ENCODE results near the gene STX8. TPM values are rescaled to one million over a fixed set of nuclear protein-coding genes. Genes with fewer than 3 reads are reported as not detected.
A peak's percentile ranks its signal among the peaks of the same experiment; 100 is the strongest.

Gene STX8
- total RNA-seq, 1 experiment from 2014 or later = 38.8 TPM

DNA sequence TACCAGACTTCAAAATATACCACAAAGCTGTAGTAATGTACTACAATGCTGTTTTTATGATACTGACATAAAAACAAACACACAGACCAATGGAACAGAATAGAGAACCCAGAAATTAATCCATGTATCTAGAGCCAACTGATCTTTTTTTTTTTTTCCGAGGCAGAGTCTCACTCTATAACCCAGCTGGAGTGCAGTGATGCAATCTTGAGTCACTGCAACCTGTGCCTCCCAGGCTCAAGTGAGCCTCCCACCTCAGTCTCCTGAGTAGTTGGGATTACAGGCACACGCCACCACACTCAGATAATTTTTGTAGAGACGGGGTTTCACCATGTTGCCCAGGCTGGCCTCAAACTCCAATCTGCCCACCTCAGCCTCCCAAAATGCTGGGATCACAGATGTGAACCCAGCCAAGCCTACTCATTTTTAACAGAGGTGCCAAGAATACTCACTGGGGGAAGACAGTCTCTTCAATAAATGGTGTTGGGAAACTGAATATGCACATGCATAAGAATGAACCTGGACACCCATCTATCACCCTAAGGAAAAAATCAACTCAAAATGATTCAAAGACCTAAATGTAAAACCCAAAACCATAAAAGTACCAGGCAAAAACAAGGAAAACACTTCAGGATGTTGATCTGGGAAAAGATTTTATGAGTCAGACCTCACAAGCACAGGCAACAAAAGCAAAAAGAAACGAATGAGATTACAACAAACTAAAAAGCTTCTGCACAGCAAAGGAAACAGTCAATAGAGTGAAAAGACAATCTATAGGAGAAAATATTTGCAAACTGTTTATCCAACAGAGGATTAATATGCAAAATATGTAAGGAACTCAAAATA is 63.1 kb downstream of the STX8 start (continued):
- TF ChIP-seq POLR2AphosphoS5 (IDR thresholded peaks at IDR 0.05; ENCODE audit: low read depth, low read length) = peak; percentile 25; the same call in 1 of the 2 replicates
- no peak for TF ChIP-seq YY1 (IDR thresholded peaks at IDR 0.05; ENCODE audit: extremely low read depth, insufficient replicate concordance, low read depth, low read length)
- TF ChIP-seq JUND (IDR thresholded peaks at IDR 0.05) = peak; percentile 61

DNA sequence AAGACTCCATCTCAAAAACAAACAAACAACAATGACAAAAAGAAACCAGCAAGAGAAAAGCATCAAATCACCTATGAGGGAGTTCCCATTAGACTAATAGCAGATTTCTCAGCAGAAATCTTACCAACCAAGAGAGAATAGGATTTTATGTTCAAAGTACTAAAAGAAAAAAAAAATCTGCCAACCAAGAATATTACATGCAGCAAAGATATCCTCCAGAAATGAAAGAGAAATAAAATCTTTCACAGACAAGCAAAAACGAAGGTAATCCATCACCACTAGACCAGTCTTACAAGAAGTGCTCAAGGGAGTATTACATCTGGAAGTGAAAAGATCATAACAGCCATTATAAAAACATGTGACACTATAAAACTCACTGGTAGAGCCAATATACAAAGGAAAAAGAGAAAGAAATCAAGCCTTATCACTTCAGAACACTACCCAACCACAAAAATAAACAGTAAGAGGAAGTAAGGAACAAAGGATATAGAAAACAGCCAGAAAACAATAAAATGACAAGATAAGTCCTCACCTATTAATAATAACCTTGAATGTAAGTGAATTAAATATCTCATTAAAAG is 66.3 kb downstream of the STX8 start:
- no peaks in the 10 kb centered on the region for H3K79me2 ChIP-seq (ENCODE audit: insufficient read depth, low read length)
- no peaks in the 10 kb centered on the region for H3K9me2 ChIP-seq (ENCODE audit: insufficient read depth)
- DNase-seq (ENCODE audit: low read depth, low spot score) (no peak), ATAC-seq (no peak)
- ChIA-PET RAD21 (ENCODE audit: low non-redundant PET in 1 of 2, low total read pairs in 2 of 2, uncharacterized antibody in 2 of 2, unreplicated experiment in 2 of 2) (no interaction called here), CTCF (no interaction called here), POLR2A (no interaction called here)
- TF ChIP-seq CBX3 (IDR thresholded peaks at IDR 0.05; ENCODE audit: low read depth) = no peak
- TF ChIP-seq JUND (IDR thresholded peaks at IDR 0.05) = no peak
- TF ChIP-seq, protein P1, sequence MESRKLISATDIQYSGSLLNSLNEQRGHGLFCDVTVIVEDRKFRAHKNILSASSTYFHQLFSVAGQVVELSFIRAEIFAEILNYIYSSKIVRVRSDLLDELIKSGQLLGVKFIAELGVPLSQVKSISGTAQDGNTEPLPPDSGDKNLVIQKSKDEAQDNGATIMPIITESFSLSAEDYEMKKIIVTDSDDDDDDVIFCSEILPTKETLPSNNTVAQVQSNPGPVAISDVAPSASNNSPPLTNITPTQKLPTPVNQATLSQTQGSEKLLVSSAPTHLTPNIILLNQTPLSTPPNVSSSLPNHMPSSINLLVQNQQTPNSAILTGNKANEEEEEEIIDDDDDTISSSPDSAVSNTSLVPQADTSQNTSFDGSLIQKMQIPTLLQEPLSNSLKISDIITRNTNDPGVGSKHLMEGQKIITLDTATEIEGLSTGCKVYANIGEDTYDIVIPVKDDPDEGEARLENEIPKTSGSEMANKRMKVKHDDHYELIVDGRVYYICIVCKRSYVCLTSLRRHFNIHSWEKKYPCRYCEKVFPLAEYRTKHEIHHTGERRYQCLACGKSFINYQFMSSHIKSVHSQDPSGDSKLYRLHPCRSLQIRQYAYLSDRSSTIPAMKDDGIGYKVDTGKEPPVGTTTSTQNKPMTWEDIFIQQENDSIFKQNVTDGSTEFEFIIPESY (IDR thresholded peaks at IDR 0.05; ENCODE audit: extremely low read depth, insufficient replicate concordance, low read length) = no peak
- TF ChIP-seq SIN3A (IDR thresholded peaks at IDR 0.05; ENCODE audit: low read depth) = no peak
- TF ChIP-seq ELF1 (IDR thresholded peaks at IDR 0.05; ENCODE audit: borderline replicate concordance, low read depth) = no peak
- TF ChIP-seq, protein P2, sequence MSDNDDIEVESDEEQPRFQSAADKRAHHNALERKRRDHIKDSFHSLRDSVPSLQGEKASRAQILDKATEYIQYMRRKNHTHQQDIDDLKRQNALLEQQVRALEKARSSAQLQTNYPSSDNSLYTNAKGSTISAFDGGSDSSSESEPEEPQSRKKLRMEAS (IDR thresholded peaks at IDR 0.05) = no peak
- BruUV-seq (replicated peaks) = no TSS peak
- no peaks in the 10 kb centered on the region for H3K27me3 ChIP-seq (ENCODE audit: insufficient read depth, low read length)
- no peak overlapping the region for H2AFZ ChIP-seq (ENCODE audit: low read depth, low read length, poor library complexity, severe bottlenecking)
- no peaks in the 10 kb centered on the region for H3K36me3 ChIP-seq (ENCODE audit: control insufficient read depth in 1 of 2, insufficient read depth in 2 of 2, low read length in 2 of 2)
- intact Hi-C loops (cut with micrococcal nuclease) = no loop called here
- no peak overlapping the region for H3K27ac ChIP-seq (ENCODE audit: low read depth, low read length)
- no peak overlapping the region for H3K4me2 ChIP-seq (ENCODE audit: low read length)
- no peak overlapping the region for H3K4me3 ChIP-seq (replicated peaks in 1 of 2; ENCODE audit: low read depth in 1 of 2, low read length in 2 of 2)
- no peaks in the 10 kb centered on the region for H4K20me1 ChIP-seq (ENCODE audit: insufficient read depth)
- H3K9ac ChIP-seq (ENCODE audit: low read length) = no peak overlapping the region
- peaks cover 15 to 20% of the 10 kb centered on the region in 2 experiments; a peak in 3 of 4 replicates for H3K4me1 ChIP-seq (ENCODE audit: control insufficient read depth in 1 of 2, insufficient read depth in 2 of 2, low read length in 2 of 2)
- peaks cover 0 to 4% of the 10 kb centered on the region in 2 experiments; a peak in 1 of 4 replicates for H3K9me3 ChIP-seq (ENCODE audit: control insufficient read depth in 1 of 2, insufficient read depth in 1 of 2, low read depth in 1 of 2, low read length in 2 of 2)
